Stimulated activated CD8-positive, alpha-beta memory T cell treated with anti-CD3 and anti-CD28 coated beads, Interleukin-15, amount 100 ng/mL, for 24 hours (primary cell): ENCODE measurements around the gene FERMT2.

ENCODE experiments used
- DNase-seq: peaks from one replicate; pipeline ENCODE4 v3.0.0-alpha.2; 2020; ENCODE audit warnings: low read depth

FERMT2 gene

DNA sequence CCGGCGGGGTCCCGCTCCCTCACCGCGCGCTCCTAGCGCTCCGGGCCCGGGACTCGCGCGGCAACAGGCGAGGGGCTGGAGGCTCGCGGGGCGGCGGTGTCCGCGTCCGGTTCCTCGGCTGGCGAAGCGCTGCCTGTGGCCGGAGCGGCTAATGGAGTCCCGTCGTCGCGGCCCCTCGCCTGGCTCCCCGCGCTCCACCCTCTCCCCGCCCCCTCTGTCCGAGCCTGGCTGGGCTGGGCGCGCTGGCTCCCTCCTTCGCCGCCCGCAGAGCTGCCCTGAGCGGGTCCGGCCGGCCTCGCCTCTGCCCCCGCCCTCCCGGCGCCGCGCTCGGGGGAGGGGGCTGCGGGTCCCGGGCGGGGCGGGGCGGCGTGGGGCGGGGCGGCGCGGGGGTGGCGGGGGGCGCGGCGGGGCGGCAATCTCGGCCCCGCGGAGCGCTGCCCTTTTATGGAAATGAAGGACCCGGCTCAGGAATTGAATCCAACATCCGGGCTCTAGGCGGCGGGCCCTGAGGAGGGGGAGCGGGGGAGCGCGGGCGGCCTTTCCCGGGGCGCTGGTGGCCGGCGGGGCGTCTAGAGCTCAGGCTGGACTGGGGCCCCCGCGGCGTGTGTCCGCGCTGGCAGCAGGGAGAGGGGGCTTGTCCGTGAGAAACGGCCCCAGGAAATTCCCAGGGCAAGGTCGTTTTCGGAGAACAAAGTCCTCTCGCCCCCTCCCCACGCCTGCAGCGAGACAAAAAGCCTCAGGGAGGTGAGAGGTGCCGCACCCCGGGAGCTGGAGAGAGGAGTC, at the start of gene FERMT2:
Gene FERMT2, minus strand, starts transcription at position 153 of the 783 bp plus-strand sequence. CDS start 482 bp downstream, outside the sequence.
- DNase-seq: no peak

- no peak for DNase-seq
These were observed 47.6 kb upstream of the FERMT2 start for GRCh38 chr14:52998376-52999015.

GRCh38 chr14:52996493-52996892, 45.6 kb upstream of the FERMT2 start:
- DNase-seq: no peak

DNA sequence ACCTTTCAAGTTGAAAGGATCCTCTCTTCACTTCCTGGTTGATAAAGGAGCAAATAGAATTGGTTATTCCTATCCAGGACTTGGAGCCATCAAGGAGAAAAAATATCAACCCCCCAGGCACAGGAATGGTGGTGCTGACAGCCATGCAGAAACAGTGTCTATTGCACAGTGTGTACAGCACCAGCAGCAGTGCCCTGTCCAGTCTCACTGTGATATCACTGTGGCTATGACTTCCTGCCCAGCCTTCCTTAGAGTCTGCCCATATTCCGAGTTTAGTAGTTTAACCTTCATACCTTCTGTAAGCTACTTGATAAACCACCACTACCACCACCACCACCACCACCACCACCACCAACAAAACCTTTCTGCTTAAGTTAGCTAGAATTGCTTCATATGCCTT, 45.1 kb upstream of the FERMT2 start:
- no peak for DNase-seq

DNA sequence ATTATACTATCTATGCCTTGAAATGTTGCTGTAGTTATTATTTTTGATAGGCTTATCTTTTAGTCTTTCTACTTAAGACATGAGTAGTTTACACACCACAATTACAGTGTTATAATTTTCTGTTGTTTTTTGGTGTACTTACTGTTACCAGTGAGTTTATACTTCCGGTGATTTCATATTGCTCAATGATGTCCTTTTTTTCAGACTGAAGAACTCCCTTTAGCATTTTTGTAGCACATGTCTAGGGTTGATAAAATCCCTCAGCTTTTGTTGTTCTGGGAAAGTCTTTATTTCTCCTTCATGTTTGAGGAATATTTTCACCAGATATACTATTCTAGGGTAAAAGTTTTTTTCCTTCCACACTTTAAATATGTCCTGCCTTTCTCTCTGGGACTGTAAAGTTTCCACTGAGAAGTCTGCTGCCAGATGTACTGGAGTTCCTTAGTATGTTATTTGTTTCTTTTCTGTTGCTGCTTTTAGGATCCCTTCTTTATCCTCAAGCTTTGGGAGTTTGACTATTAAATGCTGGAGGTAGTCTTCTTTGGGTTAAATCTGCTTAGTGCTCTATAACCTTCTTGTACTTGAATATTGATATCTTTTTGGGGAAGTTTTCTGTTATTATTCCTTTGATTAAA, 41.5 kb upstream of the FERMT2 start:
- no peak for DNase-seq

GRCh38 chr14:52988139-52988538, 37.3 kb upstream of the FERMT2 start:
- no peak for DNase-seq

- no peak for DNase-seq
These were observed 36.7 kb upstream of the FERMT2 start for GRCh38 chr14:52987514-52987913.

- DNase-seq: no peak
These were observed 36.2 kb upstream of the FERMT2 start for GRCh38 chr14:52987042-52987441.

DNA sequence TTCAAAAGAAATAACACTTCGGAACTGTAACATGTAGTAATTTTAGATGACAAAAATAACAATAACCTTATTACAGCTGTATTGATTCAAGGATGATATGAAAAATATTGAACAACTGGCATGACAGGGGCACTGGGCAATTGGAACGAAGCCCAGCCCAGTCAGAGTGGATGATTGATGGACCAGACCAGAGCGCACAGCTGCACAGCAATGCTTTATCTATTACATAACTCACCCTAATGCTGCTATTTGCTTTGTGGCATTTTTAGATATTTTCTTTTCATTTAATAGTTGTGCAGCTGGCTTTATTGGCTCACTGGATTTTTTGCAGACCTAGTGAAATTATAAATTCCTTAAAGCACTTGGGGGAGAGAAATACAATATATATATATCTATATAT, 26.9 kb upstream of the FERMT2 start:
- DNase-seq: no peak

DNA sequence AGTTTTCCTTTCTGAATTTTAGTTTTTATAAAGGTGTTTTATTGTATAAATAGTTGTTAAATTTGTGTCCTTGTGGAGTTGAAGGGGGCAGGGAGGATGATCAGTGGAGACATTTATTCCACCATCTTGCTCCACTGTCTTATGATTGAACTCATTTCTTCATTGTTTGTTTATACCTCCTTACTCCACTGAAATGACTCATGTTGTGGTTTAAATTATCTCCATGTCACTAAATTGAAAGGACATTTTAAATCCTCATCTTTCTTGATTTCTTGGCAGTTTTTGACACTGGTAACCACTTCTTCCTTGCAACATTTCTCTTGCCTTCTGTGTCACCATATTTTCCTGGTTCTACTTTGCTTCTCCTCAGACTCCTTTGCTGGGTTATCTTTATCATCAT, 23.6 kb upstream of the FERMT2 start:
- DNase-seq: no peak

GRCh38 chr14:52961060-52961639, 10.3 kb upstream of the FERMT2 start:
- DNase-seq: no peak

- DNase-seq: no peak
These were observed 9.8 kb upstream of the FERMT2 start for GRCh38 chr14:52960627-52961026.

- DNase-seq: no peak
These were observed 3.7 kb upstream of the FERMT2 start for GRCh38 chr14:52954346-52955214.

DNA sequence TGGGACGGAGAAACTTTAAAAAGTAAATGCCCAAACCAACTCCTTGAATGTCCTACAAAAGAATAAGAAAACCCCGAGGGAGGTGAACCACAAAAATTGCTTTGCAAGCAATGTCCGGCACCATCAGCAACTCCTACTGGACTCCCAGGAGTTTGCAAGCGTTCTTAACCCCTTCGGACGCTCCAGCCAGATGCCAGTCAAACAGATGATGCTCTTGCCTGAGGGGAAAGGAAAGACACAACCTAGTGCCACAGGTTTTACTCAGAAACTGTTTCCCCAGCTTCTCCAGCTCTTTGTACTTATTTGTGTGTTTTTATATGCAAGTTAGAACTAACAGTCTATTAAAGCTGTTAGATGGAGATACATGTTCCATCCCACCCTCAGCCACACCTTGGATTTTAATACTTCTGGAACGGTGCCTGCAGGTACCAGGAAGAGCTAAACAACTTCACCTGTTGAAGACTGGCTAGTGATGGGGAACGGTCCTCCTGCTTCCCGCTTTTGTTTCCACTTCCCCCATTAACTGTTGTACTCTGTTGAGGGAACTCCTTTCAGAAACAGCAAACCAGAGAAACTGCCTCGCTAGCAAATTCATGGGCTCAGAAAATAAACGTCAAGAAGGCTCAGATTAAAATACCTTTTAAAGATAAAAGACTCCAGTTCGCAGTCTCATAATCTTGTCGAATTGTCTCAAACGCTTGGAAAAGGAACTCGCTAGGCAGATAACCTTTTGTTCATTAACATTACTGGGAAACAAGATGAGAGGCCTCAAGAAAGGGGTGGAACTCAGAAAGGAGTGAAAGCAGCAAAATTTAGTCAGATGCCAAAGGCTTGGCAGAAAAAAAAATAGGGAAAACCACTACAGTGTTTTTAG, 1.1 kb upstream of the FERMT2 start:
- no peak for DNase-seq

GRCh38 chr14:52950410-52950897, 396 bp downstream of the FERMT2 start:
- no peak for DNase-seq

DNA sequence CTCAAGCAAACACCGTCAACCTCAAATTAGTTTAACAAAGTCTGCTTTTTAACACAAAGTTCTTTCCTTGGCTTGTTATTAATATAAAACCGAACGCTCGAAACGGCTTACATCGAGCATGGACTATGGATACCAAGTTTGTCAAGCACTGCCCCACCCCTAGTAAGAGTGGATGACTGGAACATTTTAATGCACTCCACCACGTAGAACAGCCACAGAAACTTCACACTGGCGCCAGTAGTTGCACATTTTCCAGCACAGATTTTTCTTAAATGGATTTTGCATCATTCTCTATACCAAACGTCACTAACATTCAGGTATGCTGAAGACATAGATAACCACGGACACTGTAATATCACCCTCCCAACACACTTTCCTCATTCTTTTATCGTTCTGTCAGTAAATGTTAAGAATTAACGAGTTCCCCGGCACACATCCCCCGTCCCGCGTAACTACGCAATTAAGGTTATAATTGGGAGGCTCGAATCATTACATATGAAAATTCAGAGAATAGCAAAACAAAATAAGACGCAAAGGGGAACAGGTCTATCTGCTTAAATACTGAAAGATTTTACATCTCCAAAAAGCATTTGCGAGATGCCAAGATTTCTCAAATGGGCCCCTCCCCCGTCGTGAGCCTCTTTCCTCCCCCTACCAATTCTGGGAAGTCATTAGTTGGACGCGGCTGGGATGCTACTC, 990 bp downstream of the FERMT2 start:
- DNase-seq: no peak

GRCh38 chr14:52949249-52949648, 1.6 kb downstream of the FERMT2 start:
- DNase-seq: no peak

- DNase-seq: no peak
These were observed 2.0 kb downstream of the FERMT2 start for GRCh38 chr14:52948836-52949235.

DNA sequence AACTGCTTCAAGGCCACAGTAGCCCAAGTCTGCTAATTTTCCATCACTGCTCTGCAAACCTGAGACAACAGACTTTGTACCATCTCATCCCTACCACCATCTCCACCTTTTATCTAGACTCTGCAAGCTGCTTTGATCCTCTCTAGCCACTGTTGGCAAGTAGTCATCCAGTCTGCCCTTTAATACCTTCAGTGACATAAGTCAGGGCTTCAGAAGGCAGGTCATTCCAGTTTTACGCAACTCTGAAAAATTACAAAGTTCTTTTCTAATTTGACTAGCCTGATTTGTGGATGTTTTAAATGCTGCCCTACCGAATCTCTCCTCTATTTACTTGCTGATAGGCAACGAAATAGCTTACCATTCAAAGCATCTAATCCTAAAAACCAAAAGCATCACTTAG, 2.8 kb downstream of the FERMT2 start:
- DNase-seq: no peak

DNA sequence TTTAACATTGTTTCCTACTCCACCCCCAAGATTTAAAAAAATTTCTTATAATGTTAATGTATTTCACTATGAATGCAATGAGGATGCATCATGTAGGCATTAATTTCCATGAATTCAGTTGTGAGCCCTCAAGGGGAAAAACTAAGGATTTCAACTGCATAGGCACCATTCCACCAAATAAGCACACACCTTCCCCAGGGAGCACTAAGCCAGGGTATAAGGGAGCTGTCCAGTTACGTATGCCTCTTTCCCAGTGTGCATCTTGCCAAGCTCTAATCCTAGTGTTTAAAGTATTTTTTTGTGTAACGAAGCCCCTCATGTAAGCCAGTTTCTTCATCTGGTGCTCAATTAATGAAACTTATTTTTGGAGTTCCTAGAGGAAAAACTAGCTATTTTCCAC, 6.6 kb downstream of the FERMT2 start:
- DNase-seq: no peak
